IMR-90 (cell line): ENCODE measurements around the gene EGFR. TPM values are rescaled to one million over a fixed set of nuclear protein-coding genes. Genes with fewer than 3 reads are reported as not detected.
A peak's percentile ranks its signal among the peaks of the same experiment; 100 is the strongest.

Experiments
- ATAC-seq: fragments of 200-7000 bp; cut with Tn5 transposase; 2 replicates; pipeline ENCODE4 v1.9.1; 2020; ENCODE audit warnings: low read depth, mild to moderate bottlenecking, moderate library complexity
- BruUV-seq: library from RNA; stranded (reverse); fragments of 400-500 nt; replicated peaks from 2 replicates; lab custom pipeline; 2021; lab: Mats Ljungman, UMichigan
- CTCF ChIA-PET: fragments of 300-600 bp; formaldehyde crosslinking; extraction: SDS; loops from one replicate; lab custom pipeline; 2021; ENCODE audit warnings: antibody characterized with exemption; lab: Yijun Ruan, JAX
- POLR2A ChIA-PET: fragments of 300-600 bp; sonication (Branson Sonifier 250); formaldehyde crosslinking; loops from one replicate; lab custom pipeline; 2022; ENCODE audit warnings: antibody characterized with exemption; ENCODE audit not compliant: unreplicated experiment; lab: Charles Lee
- DNase-seq: peaks from one replicate; pipeline ENCODE4 v3.0.0; 2013
- H2AFZ ChIP-seq: replicated peaks from 2 replicates; pipeline ENCODE3; 2013; ENCODE audit warnings: low read length, mild to moderate bottlenecking; ENCODE audit not compliant: poor library complexity
- H2AK5ac ChIP-seq: 2 replicates; pipeline ENCODE4 v1.6.1; 2013; ENCODE audit warnings: low read depth, low read length, inconsistent platforms
- H2AK9ac ChIP-seq: replicated peaks from 2 replicates; pipeline ENCODE3; 2013; ENCODE audit warnings: mild to moderate bottlenecking, low read depth, low read length, moderate library complexity; ENCODE audit not compliant: poor library complexity
- H2BK120ac ChIP-seq: 2 replicates; pipeline ENCODE4 v1.6.1; 2013; ENCODE audit warnings: low read depth, low read length, inconsistent platforms
- H2BK15ac ChIP-seq: 3 replicates; pipeline ENCODE4 v1.6.1; 2013; ENCODE audit warnings: low read depth, low read length, inconsistent platforms
- H2BK20ac ChIP-seq: 2 replicates; pipeline ENCODE4 v1.6.1; 2013; ENCODE audit warnings: low read depth, mild to moderate bottlenecking, inconsistent platforms, low read length, moderate library complexity
- H2BK5ac ChIP-seq: 2 replicates; pipeline ENCODE4 v1.6.1; 2013; ENCODE audit warnings: mild to moderate bottlenecking, low read depth, low read length, inconsistent platforms; ENCODE audit not compliant: poor library complexity, severe bottlenecking
- H3K14ac ChIP-seq: replicated peaks from 2 replicates; pipeline ENCODE4 v1.6.1; 2013; ENCODE audit warnings: low read depth, low read length, inconsistent platforms
- H3K18ac ChIP-seq: 2 replicates; pipeline ENCODE4 v1.6.1; 2013; ENCODE audit warnings: low read depth, low read length, control low read depth
- H3K23ac ChIP-seq: 2 replicates; pipeline ENCODE4 v1.6.1; 2013; ENCODE audit warnings: low read depth, low read length, inconsistent platforms
- H3K27ac ChIP-seq: 2 replicates; pipeline ENCODE4 v1.5.1; 2013; ENCODE audit warnings: mild to moderate bottlenecking, control low read depth, low read length; ENCODE audit not compliant: insufficient read depth
- H3K27me3 ChIP-seq: 2 replicates; pipeline ENCODE4 v1.6.1; 2013; ENCODE audit warnings: low read length; ENCODE audit not compliant: control insufficient read depth, insufficient read depth
- H3K36me3 ChIP-seq: 2 replicates; pipeline ENCODE4 v1.6.1; 2013; ENCODE audit warnings: low read length, mixed read lengths; ENCODE audit not compliant: control insufficient read depth, insufficient read depth
- H3K4ac ChIP-seq: 2 replicates; pipeline ENCODE4 v1.6.1; 2013; ENCODE audit warnings: low read depth, low read length, inconsistent platforms
- H3K4me1 ChIP-seq: 2 replicates; pipeline ENCODE4 v1.6.1; 2013; ENCODE audit warnings: low read length, mixed read lengths; ENCODE audit not compliant: control insufficient read depth, insufficient read depth
- H3K4me2 ChIP-seq: 2 replicates; pipeline ENCODE4 v1.6.1; 2013; ENCODE audit warnings: low read depth, mild to moderate bottlenecking, control low read depth, low read length, moderate library complexity
- H3K4me3 ChIP-seq: 2 replicates; pipeline ENCODE4 v1.5.1; 2013; ENCODE audit warnings: low read depth, mild to moderate bottlenecking, control low read depth, low read length, moderate library complexity; ENCODE audit not compliant: insufficient read depth
- H3K56ac ChIP-seq: 2 replicates; pipeline ENCODE4 v1.6.1; 2013; ENCODE audit warnings: low read length, inconsistent platforms; ENCODE audit not compliant: insufficient read depth; ENCODE audit errors: extremely low read depth
- H3K79me1 ChIP-seq, 2 experiments: 2 replicates each; pipeline ENCODE4 v1.6.1; 2013; ENCODE audit warnings: low read length in 2 of 2, inconsistent platforms in 1 of 2, low read depth in 1 of 2
- H3K9ac ChIP-seq: 2 replicates; pipeline ENCODE4 v1.6.1; 2013; ENCODE audit warnings: low read depth, low read length, control low read depth
- H3K9me1 ChIP-seq: 2 replicates; pipeline ENCODE4 v1.6.1; 2013; ENCODE audit warnings: low read length, inconsistent platforms; ENCODE audit not compliant: insufficient read depth
- H3K9me3 ChIP-seq: 2 replicates; pipeline ENCODE4 v1.6.1; 2013; ENCODE audit warnings: low read length; ENCODE audit not compliant: control insufficient read depth, insufficient read depth
- H4K20me1 ChIP-seq: 2 replicates; pipeline ENCODE4 v1.6.1; 2013; ENCODE audit warnings: low read length, inconsistent platforms; ENCODE audit not compliant: insufficient read depth
- H4K5ac ChIP-seq: 2 replicates; pipeline ENCODE4 v1.6.1; 2013; ENCODE audit warnings: mild to moderate bottlenecking, low read depth, low read length, control low read depth
- H4K8ac ChIP-seq, 2 experiments: 2 replicates each; pipeline ENCODE4 v1.6.1; 2013; ENCODE audit warnings: low read depth in 2 of 2, low read length in 2 of 2, control low read depth in 1 of 2, inconsistent platforms in 1 of 2
- H4K91ac ChIP-seq: 2 replicates; pipeline ENCODE4 v1.6.1; 2013; ENCODE audit warnings: low read depth, low read length, inconsistent platforms; ENCODE audit not compliant: insufficient read depth
- BHLHE40 ChIP-seq: fragments of 150-350 bp; IDR thresholded peaks from 2 replicates; pipeline ENCODE4 v1.6.1; 2016; ENCODE audit warnings: mild to moderate bottlenecking, low read depth, low read length
- CEBPB ChIP-seq: IDR thresholded peaks from 2 replicates; pipeline ENCODE4 v1.6.1; 2012; ENCODE audit warnings: low read depth, low read length, improper control_type of control experiment
- CHD1 ChIP-seq: IDR thresholded peaks from 2 replicates; pipeline ENCODE4 v1.6.1; 2012; ENCODE audit warnings: low read depth, low read length, improper control_type of control experiment
- CTCF ChIP-seq: conservative IDR thresholded peaks from 2 replicates; pipeline ENCODE4 v1.5.1; 2012; ENCODE audit warnings: mild to moderate bottlenecking, low read depth, low read length, improper control_type of control experiment
- ELK1 ChIP-seq: fragments of 150-350 bp; IDR thresholded peaks from 2 replicates; pipeline ENCODE4 v1.6.1; 2016; ENCODE audit warnings: low read depth, mild to moderate bottlenecking, low read length, moderate library complexity, borderline replicate concordance
- FOS ChIP-seq: fragments of 150-350 bp; IDR thresholded peaks from 2 replicates; pipeline ENCODE4 v1.6.1; 2016; ENCODE audit warnings: low read depth, low read length
- MAFK ChIP-seq: IDR thresholded peaks from 2 replicates; pipeline ENCODE4 v1.6.1; 2012; ENCODE audit warnings: low read depth, low read length, improper control_type of control experiment
- MAZ ChIP-seq: IDR thresholded peaks from 2 replicates; pipeline ENCODE4 v1.6.1; 2012; ENCODE audit warnings: low read depth, mild to moderate bottlenecking, low read length, improper control_type of control experiment, moderate library complexity, borderline replicate concordance
- MXI1 ChIP-seq: IDR thresholded peaks from 2 replicates; pipeline ENCODE4 v1.6.1; 2012; ENCODE audit warnings: low read depth, mild to moderate bottlenecking, low read length, moderate library complexity, borderline replicate concordance
- NFE2L2 ChIP-seq: fragments of 150-350 bp; IDR thresholded peaks from 2 replicates; pipeline ENCODE4 v1.6.1; 2016; ENCODE audit warnings: low read depth, mild to moderate bottlenecking, low read length
- POLR2A ChIP-seq: IDR thresholded peaks from 2 replicates; pipeline ENCODE4 v1.6.1; 2012; ENCODE audit warnings: mild to moderate bottlenecking, low read depth, low read length
- RAD21 ChIP-seq: IDR thresholded peaks from 2 replicates; pipeline ENCODE4 v1.6.1; 2012; ENCODE audit warnings: low read length, improper control_type of control experiment
- RCOR1 ChIP-seq: IDR thresholded peaks from 2 replicates; pipeline ENCODE4 v1.6.1; 2012; ENCODE audit warnings: mild to moderate bottlenecking, low read length, improper control_type of control experiment; ENCODE audit not compliant: insufficient replicate concordance
- RFX5 ChIP-seq: IDR thresholded peaks from 2 replicates; pipeline ENCODE4 v1.8.0; 2012; ENCODE audit warnings: low read depth, mild to moderate bottlenecking, low read length, moderate library complexity
- SMC3 ChIP-seq: fragments of 150-350 bp; IDR thresholded peaks from 2 replicates; pipeline ENCODE4 v1.6.1; 2016; ENCODE audit warnings: low read depth, mild to moderate bottlenecking, antibody characterized with exemption, low read length, moderate library complexity
- USF2 ChIP-seq: fragments of 150-350 bp; IDR thresholded peaks from 2 replicates; pipeline ENCODE4 v1.6.1; 2017; ENCODE audit warnings: mild to moderate bottlenecking, antibody characterized with exemption, low read length, low read depth
- WGBS, 2 experiments: methylation state at CpG; one replicate each; pipeline versions ENCODE4 v1.1.5 to v1.1.7; 2013; ENCODE audit warnings: missing lambda C conversion rate in 2 of 2; ENCODE audit not compliant: insufficient read length in 1 of 2; ENCODE audit errors: extremely low coverage in 2 of 2; 5-methylcytosine and 5-hydroxymethylcytosine counted together
- dilution Hi-C: fragments of 300-500 bp; cut with HindIII; formaldehyde crosslinking; loops from one replicate; pipeline ENCODE4 v1.14.3; 2018; ENCODE audit warnings: low sequenced_read_pairs; ENCODE audit not compliant: unreplicated experiment
- in situ Hi-C: fragments of 300-500 bp; cut with MboI; formaldehyde crosslinking; loops from 3 replicates; pipeline ENCODE4 v1.14.3; 2019; ENCODE audit warnings: low sequenced_read_pairs, inconsistent platforms, mixed read lengths
- intact Hi-C: fragments of 100-400 bp; cut with micrococcal nuclease; formaldehyde crosslinking; loops from 2 replicates; pipeline ENCODE4 v1.10.0; 2022
- polyA plus RNA-seq, 3 experiments: library from polyadenylated mRNA; depleted of rRNA; stranded (reverse); fragments of >200 nt; gene quantifications; 2 replicates each; pipeline ENCODE4 v1.2.3, GENCODE V29; 2012; ENCODE audit warnings: low replicate concordance in 1 of 3
- total RNA-seq: library from RNA; depleted of rRNA; stranded (reverse); fragments of >200 nt; gene quantifications from 2 replicates; pipeline ENCODE4 v1.2.3, GENCODE V29; 2012

EGFR gene
- total and polyA plus RNA-seq, 2 of the 4 experiments (the other 2 are of a cell fraction) = 36.9 to 60.4 TPM

GRCh38 chr7:55028011-55028410 lies 9.2 kb downstream of the EGFR start:
- Histone ChIP-seq H3K4ac (no peak overlapping the region), H4K20me1 (peaks cover 75% of the 10 kb centered on the region), H3K27ac (no peak overlapping the region), H3K9ac (no peak overlapping the region), H3K79me1 (peaks cover 32 to 70% of the 10 kb centered on the region in 2 experiments), H3K18ac (no peak overlapping the region), H3K36me3 (peaks cover 10% of the 10 kb centered on the region; the same call in 1 of the 2 replicates), H3K56ac (no peak overlapping the region), H2BK120ac (no peak overlapping the region), H3K4me2 (no peak overlapping the region), H2AFZ (no peak overlapping the region), H4K5ac (no peak overlapping the region), H4K91ac (no peak overlapping the region), H3K9me3 (no peaks in the 10 kb centered on the region), H3K23ac (no peak overlapping the region), H3K4me1 (peaks cover 35% of the 10 kb centered on the region), H3K9me1 (peaks cover 32% of the 10 kb centered on the region), H2BK5ac (no peak overlapping the region), H2AK5ac (no peak overlapping the region), H3K27me3 (no peaks in the 10 kb centered on the region), H2BK15ac (no peak overlapping the region), H4K8ac (no peak overlapping the region), H3K4me3 (no peak overlapping the region), H3K14ac (no peak overlapping the region), H2AK9ac (no peak overlapping the region), H2BK20ac (no peak overlapping the region)
- DNase-seq = peak; percentile 71
- POLR2A ChIA-PET = no interaction called here
- WGBS, 2 experiments = no CpG with 5 or more reads among the region's 3 CpGs
- intact Hi-C loops = loop anchor here (5.0 kb wide), 1 partner anchor 39 kb away; no protein-coding TSS in a partner anchor
- no peak for ATAC-seq
- in situ Hi-C loops = loop anchor here (10.0 kb wide), 1 partner anchor 227 kb away; no protein-coding TSS in a partner anchor
- dilution Hi-C loops = no loop called here
- CTCF ChIA-PET = no interaction called here
- TF ChIP-seq ELK1 = no peak
- no peak for TF ChIP-seq CHD1
- no peak for TF ChIP-seq RCOR1
- no peak for TF ChIP-seq NFE2L2
- TF ChIP-seq MAFK = no peak
- no peak for TF ChIP-seq RFX5
- no peak for TF ChIP-seq USF2
- TF ChIP-seq POLR2A = no peak
- no peak for TF ChIP-seq CEBPB
- TF ChIP-seq MAZ = no peak
- no peak for TF ChIP-seq BHLHE40
- no peak for TF ChIP-seq FOS
- TF ChIP-seq MXI1 = no peak
- TF ChIP-seq SMC3 = no peak
- no peak for TF ChIP-seq RAD21
- TF ChIP-seq CTCF = no peak
- no TSS peak for BruUV-seq
